Lung (tissue), 12 donors: ENCODE measurements around the gene FNBP1L. TPM values are rescaled to one million over a fixed set of nuclear protein-coding genes. Genes with fewer than 3 reads are reported as not detected.

ENCODE experiments used
- ATAC-seq: fragments of 200-7000 bp; cut with Tn5 transposase; one replicate; pipeline ENCODE4 v1.9.1; 2020; ENCODE audit warnings: moderate number of reproducible peaks; ENCODE audit not compliant: insufficient read depth, low FRiP score
- DNase-seq, 3 donors: peaks; one replicate each; pipeline ENCODE4 v3.0.0-alpha.2; 2013 to 2017
- H3K27ac ChIP-seq, 2 donors: one replicate each; pipeline ENCODE4 v1.5.1; 2013; ENCODE audit warnings: mild to moderate bottlenecking in 2 of 2, moderate library complexity in 2 of 2, control low read depth in 1 of 2, inconsistent platforms in 1 of 2, low read depth in 1 of 2, low read length in 1 of 2
- H3K27me3 ChIP-seq, 3 donors: one replicate each; pipeline ENCODE4 v1.5.1; 2013; ENCODE audit warnings: low read length in 2 of 3; ENCODE audit not compliant: control insufficient read depth in 3 of 3, insufficient read depth in 3 of 3
- H3K36me3 ChIP-seq, 4 donors: one replicate each; pipeline ENCODE4 v1.5.1; 2013; ENCODE audit warnings: low read length in 4 of 4, mild to moderate bottlenecking in 1 of 4, moderate library complexity in 1 of 4; ENCODE audit not compliant: control insufficient read depth in 4 of 4, insufficient read depth in 4 of 4
- H3K4me1 ChIP-seq, 5 donors: one replicate each; pipeline ENCODE4 v1.5.1; 2013; ENCODE audit warnings: low read length in 5 of 5, mild to moderate bottlenecking in 2 of 5, moderate library complexity in 1 of 5; ENCODE audit not compliant: control insufficient read depth in 5 of 5, insufficient read depth in 5 of 5
- H3K4me3 ChIP-seq: one replicate; pipeline ENCODE4 v1.5.1; 2013; ENCODE audit warnings: mild to moderate bottlenecking, control low read depth, moderate library complexity
- H3K9ac ChIP-seq, 2 donors: one replicate each; pipeline ENCODE4 v1.5.1; 2013; ENCODE audit warnings: low read length in 2 of 2, control low read depth in 1 of 2; ENCODE audit not compliant: insufficient read depth in 1 of 2
- H3K9me3 ChIP-seq, 4 donors: one replicate each; pipeline ENCODE4 v1.5.1; 2013; ENCODE audit warnings: low read length in 3 of 4, mild to moderate bottlenecking in 1 of 4, moderate library complexity in 1 of 4; ENCODE audit not compliant: control insufficient read depth in 4 of 4, insufficient read depth in 3 of 4
- WGBS, 2 donors: extraction: QIAGEN DNeasy Blood & Tissue Kit; methylation state at CpG; one replicate each; pipeline ENCODE4 v1.1.7; 2013; 5-methylcytosine and 5-hydroxymethylcytosine counted together
- polyA plus RNA-seq, 2 donors: library from polyadenylated mRNA; stranded (reverse); fragments of 200-250 nt; gene quantifications; one replicate each; pipeline ENCODE4 v1.2.1, GENCODE V29; 2013
- total RNA-seq, 2 donors: library from RNA; depleted of rRNA in 1 of 2; stranded (reverse); fragments of >200 nt in 1 of 2; gene quantifications; one replicate each; pipeline ENCODE4 v1.2.1, GENCODE V29; 2014 to 2021
- TF ChIP-seq, protein P1 (sequence below): IDR thresholded peaks from 2 replicates; pipeline ENCODE4 v1.5.1; 2012; ENCODE audit warnings: mild to moderate bottlenecking; ENCODE audit errors: control extremely low read depth, extremely low read depth
- donor health status: control.
- donor health status: control.
- donor health status: Bipolar disorder and iron deficiency.
- donor health status: healthy.
- donor health status: DM: yes; HTN: yes; CAD: no.

FNBP1L gene
- total and polyA plus RNA-seq, 4 donors, result 15.1 to 119 (median 26.3) TPM

DNA sequence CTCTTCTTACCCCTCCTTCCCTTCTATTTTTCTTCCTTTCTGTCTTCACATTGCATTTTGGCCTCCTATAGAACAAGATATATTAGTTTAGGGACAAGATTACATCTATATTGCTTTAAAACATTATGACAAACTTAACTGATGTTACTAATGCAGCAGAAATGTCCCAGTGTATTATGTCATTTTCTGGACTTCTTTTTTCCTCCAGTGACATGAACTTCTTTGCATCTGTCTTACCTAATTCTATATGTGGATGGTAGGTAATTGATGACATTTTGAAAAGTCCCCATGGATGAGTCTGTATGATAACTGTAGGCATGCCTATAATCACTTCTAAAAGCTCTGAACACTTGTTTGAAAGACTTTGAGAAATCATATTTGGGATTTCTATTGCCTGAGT is 89.5 kb downstream of the FNBP1L start:
- Histone ChIP-seq H3K4me1 (no peaks in the 10 kb centered on the region), H3K9ac (no peak overlapping the region), H3K27ac (no peak overlapping the region), H3K36me3 (peaks cover 0 to 12% (median 3%) of the 10 kb centered on the region in 4 donors), H3K27me3 (no peaks in the 10 kb centered on the region), H3K9me3 (no peaks in the 10 kb centered on the region), H3K4me3 (no peak overlapping the region)
- no peak for ATAC-seq
- DNase-seq, result no peak
- TF ChIP-seq, protein P1, sequence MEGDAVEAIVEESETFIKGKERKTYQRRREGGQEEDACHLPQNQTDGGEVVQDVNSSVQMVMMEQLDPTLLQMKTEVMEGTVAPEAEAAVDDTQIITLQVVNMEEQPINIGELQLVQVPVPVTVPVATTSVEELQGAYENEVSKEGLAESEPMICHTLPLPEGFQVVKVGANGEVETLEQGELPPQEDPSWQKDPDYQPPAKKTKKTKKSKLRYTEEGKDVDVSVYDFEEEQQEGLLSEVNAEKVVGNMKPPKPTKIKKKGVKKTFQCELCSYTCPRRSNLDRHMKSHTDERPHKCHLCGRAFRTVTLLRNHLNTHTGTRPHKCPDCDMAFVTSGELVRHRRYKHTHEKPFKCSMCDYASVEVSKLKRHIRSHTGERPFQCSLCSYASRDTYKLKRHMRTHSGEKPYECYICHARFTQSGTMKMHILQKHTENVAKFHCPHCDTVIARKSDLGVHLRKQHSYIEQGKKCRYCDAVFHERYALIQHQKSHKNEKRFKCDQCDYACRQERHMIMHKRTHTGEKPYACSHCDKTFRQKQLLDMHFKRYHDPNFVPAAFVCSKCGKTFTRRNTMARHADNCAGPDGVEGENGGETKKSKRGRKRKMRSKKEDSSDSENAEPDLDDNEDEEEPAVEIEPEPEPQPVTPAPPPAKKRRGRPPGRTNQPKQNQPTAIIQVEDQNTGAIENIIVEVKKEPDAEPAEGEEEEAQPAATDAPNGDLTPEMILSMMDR, result no peak

DNA sequence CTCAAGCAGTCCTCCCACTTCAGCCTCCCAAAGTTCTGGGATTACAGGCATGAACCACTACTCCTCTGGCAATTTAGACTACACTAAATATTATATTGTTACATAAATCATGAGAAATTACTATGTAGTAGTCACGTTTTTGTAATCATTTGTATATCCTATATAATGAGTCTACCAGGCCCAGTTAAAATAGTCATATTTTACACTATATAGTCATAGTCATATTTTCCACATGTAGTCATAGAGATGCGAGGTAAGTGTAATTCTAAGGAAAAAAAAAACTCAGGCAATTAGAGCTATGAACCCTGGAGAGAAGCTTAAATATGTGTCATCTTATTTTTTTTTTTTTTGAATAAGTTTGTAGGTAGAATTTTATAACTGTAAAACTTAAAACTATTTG is 90.0 kb downstream of the FNBP1L start:
- H3K9me3 ChIP-seq, result no peaks in the 10 kb centered on the region
- no peak overlapping the region for H3K4me3 ChIP-seq
- no peak for ATAC-seq
- no peak overlapping the region for H3K9ac ChIP-seq
- H3K27me3 ChIP-seq, result no peaks in the 10 kb centered on the region
- WGBS, 2 donors, result 82 to 92% methylated on average over 2 of the region's 2 CpGs
- no peaks in the 10 kb centered on the region for H3K4me1 ChIP-seq
- H3K27ac ChIP-seq, result no peak overlapping the region
- TF ChIP-seq, protein P1, result no peak
- peaks cover 0 to 10% (median 3%) of the 10 kb centered on the region in 4 donors for H3K36me3 ChIP-seq
- DNase-seq, result no peak

DNA sequence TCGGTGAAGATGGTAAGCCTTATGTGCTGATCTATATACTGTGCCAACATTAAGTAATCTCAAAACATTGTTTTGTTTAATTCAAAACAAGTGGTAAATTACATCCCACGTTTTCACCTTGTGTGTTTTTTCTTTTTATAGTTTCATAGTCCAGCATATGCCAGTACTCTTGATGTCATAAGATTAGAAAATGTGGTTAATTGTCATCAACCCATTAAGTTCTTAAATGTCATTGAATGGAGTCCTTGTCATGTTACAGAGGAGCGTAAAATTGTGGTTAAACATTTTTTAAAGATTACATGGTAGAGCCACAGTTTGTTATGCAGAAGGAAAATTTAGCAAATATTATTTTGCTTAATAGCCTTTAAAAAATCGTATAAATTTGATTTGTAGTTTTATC is 93.1 kb downstream of the FNBP1L start:
- Histone ChIP-seq H3K4me1 (no peaks in the 10 kb centered on the region), H3K9ac (no peak overlapping the region), H3K9me3 (no peaks in the 10 kb centered on the region), H3K27ac (no peak overlapping the region), H3K36me3 (peaks cover 0 to 9% (median 0%) of the 10 kb centered on the region in 4 donors), H3K4me3 (no peak overlapping the region), H3K27me3 (no peaks in the 10 kb centered on the region)
- TF ChIP-seq, protein P1, result no peak
- no peak for ATAC-seq
- no peak for DNase-seq
- 86% methylated on average over 4 of the region's 4 CpGs for WGBS, 2 donors

DNA sequence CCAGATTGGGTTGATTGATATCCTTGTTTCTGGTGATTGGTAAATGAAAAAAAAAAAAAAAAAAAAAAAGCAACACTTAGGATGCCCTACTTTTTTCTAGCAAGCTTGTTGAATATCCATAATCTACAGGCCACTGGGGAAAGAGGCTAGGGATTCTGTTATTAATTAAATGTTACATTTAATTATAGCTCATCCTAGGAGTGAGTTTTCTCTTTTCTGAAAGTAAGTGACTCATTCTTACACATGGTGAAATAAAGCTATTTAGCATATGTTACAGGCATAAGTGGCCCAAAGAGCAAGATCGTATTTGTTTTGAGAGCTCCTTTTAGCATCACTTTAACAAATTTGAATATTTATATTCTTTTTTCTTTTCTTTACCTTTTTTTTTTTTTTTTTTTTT is 94.5 kb downstream of the FNBP1L start:
- 89 to 97% methylated on average over 1 of the region's 1 CpG for WGBS, 2 donors
- TF ChIP-seq, protein P1, result no peak
- Histone ChIP-seq H3K9me3 (no peaks in the 10 kb centered on the region), H3K27ac (no peak overlapping the region), H3K4me1 (no peaks in the 10 kb centered on the region), H3K9ac (no peak overlapping the region), H3K4me3 (no peak overlapping the region), H3K27me3 (no peaks in the 10 kb centered on the region), H3K36me3 (peaks cover under 1 to 12% (median 3%) of the 10 kb centered on the region in 4 donors)
- ATAC-seq, result no peak
- no peak for DNase-seq
